ENCODE measurements around the gene KLK14. TPM values are rescaled to one million over a fixed set of nuclear protein-coding genes. Genes with fewer than 3 reads are reported as not detected.

The KLK14 gene
- total and polyA plus RNA-seq, 8 donors: 0.17 to 0.45 (median 0.27) TPM; not detected in 2

DNA sequence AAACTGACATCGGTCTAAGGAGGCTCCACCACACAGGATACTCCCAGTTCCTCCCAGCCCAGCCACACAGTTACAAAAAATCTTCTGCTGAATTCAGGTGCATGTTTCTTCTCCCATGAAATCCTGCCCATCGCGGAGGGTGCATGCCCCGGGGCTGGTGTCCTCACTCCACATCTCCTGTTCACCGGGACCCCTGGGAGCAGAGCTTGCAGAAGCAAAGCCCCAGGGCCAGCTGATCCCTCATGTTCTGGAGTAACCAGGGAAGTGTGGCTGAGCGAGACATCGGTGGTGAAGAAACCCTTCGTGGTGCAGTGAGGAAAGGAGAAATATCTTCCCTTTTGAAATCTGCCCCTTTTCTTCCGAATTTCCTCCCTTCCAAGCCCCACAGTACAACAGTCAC lies 41.1 kb upstream of the KLK14 start:
- Histone ChIP-seq H3K4me3 (peak overlapping the region in 1 of 2 donors; percentile 52), H3K9me3 (no peaks in the 10 kb centered on the region), H3K4me1 (peaks cover 0 to 69% of the 10 kb centered on the region in 2 donors), H3K27me3 (peaks cover 0 to 15% of the 10 kb centered on the region in 2 donors), H3K27ac (peak overlapping the region; percentile 77 to 97), H3K36me3 (peaks cover 0 to 12% of the 10 kb centered on the region in 2 donors)
- DNase-seq (peak in 1 of 4 donors; percentile 38), ATAC-seq (no peak)
- intact Hi-C loops (cut with DNase I): no loop called here
- TF ChIP-seq, protein P1, sequence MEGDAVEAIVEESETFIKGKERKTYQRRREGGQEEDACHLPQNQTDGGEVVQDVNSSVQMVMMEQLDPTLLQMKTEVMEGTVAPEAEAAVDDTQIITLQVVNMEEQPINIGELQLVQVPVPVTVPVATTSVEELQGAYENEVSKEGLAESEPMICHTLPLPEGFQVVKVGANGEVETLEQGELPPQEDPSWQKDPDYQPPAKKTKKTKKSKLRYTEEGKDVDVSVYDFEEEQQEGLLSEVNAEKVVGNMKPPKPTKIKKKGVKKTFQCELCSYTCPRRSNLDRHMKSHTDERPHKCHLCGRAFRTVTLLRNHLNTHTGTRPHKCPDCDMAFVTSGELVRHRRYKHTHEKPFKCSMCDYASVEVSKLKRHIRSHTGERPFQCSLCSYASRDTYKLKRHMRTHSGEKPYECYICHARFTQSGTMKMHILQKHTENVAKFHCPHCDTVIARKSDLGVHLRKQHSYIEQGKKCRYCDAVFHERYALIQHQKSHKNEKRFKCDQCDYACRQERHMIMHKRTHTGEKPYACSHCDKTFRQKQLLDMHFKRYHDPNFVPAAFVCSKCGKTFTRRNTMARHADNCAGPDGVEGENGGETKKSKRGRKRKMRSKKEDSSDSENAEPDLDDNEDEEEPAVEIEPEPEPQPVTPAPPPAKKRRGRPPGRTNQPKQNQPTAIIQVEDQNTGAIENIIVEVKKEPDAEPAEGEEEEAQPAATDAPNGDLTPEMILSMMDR (IDR thresholded peaks at IDR 0.05): no peak

DNA sequence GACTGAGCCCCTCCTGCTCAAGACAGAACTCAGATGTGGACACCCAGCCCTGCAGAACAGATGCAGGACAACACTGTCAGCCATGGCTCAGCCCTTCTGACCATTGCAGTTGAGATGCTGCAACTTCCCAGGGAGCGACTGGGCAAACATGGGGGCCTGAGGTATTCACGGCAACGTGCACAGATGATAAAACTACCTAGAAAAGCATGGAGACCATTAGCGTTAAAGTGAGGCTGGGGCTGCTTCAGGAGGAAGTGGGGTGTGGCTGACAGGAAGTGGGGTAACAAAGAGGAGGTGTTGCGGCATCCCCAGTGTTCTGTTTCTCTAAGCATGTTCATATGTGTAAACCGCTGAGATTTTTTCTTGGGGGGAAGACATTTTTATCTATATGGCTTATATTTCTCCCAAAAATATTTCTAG lies 40.7 kb upstream of the KLK14 start:
- peak in 1 of 4 donors; percentile 66 for DNase-seq
- peak overlapping the region; percentile 77 to 97 for H3K27ac ChIP-seq
- peak; percentile 18 for ATAC-seq

DNA sequence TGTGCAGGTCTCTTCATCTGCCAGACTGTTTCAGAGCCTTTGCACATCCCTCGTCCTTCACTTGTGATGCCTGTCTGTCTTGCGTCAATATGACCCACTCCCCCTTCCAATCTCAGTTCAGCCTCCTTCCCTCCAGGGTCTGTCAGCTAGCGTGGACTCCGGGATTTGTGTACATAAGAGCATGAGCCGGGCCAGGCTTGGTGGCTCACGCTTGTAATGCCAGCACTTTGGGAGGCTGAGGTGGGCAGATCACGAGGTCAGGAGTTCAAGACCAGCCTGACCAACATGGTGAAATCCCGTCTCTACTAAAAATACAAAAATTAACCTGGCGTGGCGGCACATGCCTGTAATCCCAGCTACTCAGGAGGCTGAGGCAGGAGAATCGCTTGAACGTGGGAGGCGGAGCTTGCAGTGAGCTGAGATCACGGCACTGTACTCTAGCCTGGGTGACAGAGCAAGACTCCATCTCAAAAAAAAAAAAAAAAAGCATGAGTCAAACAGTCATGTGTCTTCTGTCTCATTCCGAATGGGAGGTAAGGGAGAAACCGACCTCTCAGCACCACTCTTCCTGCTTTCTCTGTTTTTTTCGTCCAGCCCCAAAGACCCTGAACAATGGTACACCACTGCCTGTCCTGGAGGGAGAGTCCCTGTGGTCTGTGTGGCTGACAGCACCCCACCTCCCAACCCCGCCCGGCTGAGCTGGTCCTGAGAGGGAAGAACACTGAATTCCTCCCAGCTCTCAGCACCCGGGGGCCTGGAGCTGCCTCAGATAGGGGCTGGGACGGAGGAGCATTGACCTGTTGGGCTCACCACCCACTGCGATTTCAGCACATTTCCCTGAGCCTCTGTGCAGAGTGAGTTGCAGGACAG lies 39.7 kb upstream of the KLK14 start:
- Histone ChIP-seq H3K4me3 (peak overlapping the region in 1 of 2 donors; percentile 52), H3K27ac (peak overlapping the region; percentile 77 to 97), H3K27me3 (peaks cover 0 to 15% of the 10 kb centered on the region in 2 donors), H3K9me3 (no peaks in the 10 kb centered on the region), H3K4me1 (peaks cover 0 to 56% of the 10 kb centered on the region in 2 donors), H3K36me3 (peaks cover 0 to 6% of the 10 kb centered on the region in 2 donors)
- ATAC-seq (peak; percentile 27), DNase-seq (peak in 1 of 4 donors; percentile 86)
- TF ChIP-seq, protein P1 (IDR thresholded peaks at IDR 0.05): no peak
- intact Hi-C loops (cut with DNase I): no loop called here

More for the DNA sequence above, 40.7 kb upstream of the KLK14 start:
- Histone ChIP-seq H3K27me3 (peaks cover 0 to 15% of the 10 kb centered on the region in 2 donors), H3K9me3 (no peaks in the 10 kb centered on the region), H3K36me3 (peaks cover 0 to 9% of the 10 kb centered on the region in 2 donors), H3K4me1 (peaks cover 0 to 66% of the 10 kb centered on the region in 2 donors), H3K4me3 (peak overlapping the region in 1 of 2 donors; percentile 52)
- intact Hi-C loops (cut with DNase I): no loop called here
- TF ChIP-seq, protein P1 (IDR thresholded peaks at IDR 0.05): no peak

DNA sequence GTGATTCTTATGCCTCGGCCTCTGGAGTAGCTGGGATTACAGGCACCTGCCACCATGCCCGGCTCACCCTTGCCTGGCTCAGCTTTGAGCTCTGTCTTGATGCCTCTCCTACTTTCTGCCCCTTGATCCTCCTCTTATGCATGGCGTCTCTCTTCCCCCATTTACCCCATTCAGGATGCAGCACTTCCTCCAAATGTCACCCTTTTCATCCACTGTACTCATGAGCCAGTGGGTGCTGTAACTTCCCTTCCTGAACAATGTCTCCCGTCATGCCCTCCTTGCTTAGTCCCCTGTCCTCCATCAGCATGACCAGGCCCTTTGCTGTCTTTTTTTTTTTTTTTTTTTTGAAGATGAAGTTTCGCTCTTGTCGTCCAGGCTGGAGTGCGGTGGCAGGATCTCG lies 38.6 kb upstream of the KLK14 start:
- Histone ChIP-seq H3K4me3 (no peak overlapping the region), H3K36me3 (no peaks in the 10 kb centered on the region), H3K9me3 (no peaks in the 10 kb centered on the region), H3K27me3 (peaks cover 0 to 15% of the 10 kb centered on the region in 2 donors), H3K4me1 (peaks cover 0 to 56% of the 10 kb centered on the region in 2 donors), H3K27ac (peak overlapping the region in 1 of 2 donors; percentile 97)
- ATAC-seq (peak; percentile 20), DNase-seq (no peak)
- TF ChIP-seq, protein P1 (IDR thresholded peaks at IDR 0.05): no peak
- intact Hi-C loops (cut with DNase I): no loop called here

DNA sequence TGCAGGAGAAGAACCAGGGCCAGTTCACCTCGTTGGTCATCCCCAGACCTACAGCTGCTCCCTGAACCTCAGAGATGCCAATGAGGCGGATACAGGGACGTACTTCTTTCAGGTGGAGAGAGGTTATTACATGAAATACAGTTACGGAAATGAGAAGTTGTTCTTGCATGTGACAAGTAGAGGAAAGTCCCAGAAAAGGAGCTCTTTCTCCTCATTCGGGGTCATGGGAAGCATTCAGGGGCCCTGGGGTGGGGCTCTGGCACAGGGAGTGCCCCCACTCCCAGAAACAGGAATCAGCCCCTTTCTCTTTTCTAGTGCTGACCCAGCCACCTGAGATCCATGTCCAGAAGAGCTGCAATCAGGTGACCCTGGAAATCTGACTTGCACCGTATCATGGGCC lies 37.5 kb upstream of the KLK14 start:
- H3K27ac ChIP-seq: peak overlapping the region in 1 of 2 donors; percentile 97
- peaks cover 0 to 63% of the 10 kb centered on the region in 2 donors for H3K4me1 ChIP-seq
- peaks cover 0 to 7% of the 10 kb centered on the region in 2 donors for H3K27me3 ChIP-seq
- no peak for ATAC-seq
- DNase-seq: no peak
- intact Hi-C loops (cut with DNase I): no loop called here
- TF ChIP-seq, protein P1 (IDR thresholded peaks at IDR 0.05): no peak
- H3K36me3 ChIP-seq: no peaks in the 10 kb centered on the region
- H3K4me3 ChIP-seq: no peak overlapping the region
- H3K9me3 ChIP-seq: no peaks in the 10 kb centered on the region

Measured in left lung (tissue), 10 donors.